ENCODE results near the gene MOSMO. TPM values are rescaled to one million over a fixed set of nuclear protein-coding genes. Genes with fewer than 3 reads are reported as not detected.

The MOSMO gene
- total and polyA plus RNA-seq, 2 of the 13 experiments (the other 11 are each of a cell fraction or from before 2014, with no cell fraction given): 26.7 to 32.6 TPM

GRCh38 chr16:22098405-22099255, 90.7 kb downstream of the MOSMO start (continued):
- TF ChIP-seq STAG1 (CRISPR knock-in tag; IDR thresholded peaks at IDR 0.05): peak; percentile 89
- TF ChIP-seq ZNF335 (CRISPR knock-in tag; IDR thresholded peaks at IDR 0.05): peak; percentile 45; the same call in 1 of the 2 replicates
- TF ChIP-seq KLF16 (CRISPR knock-in tag; IDR thresholded peaks at IDR 0.05): 0 out of 4 replicates have a peak, but pooled peaks of 1 of the 2 experiments have one; percentile 19
- TF ChIP-seq ZMYM3 (CRISPR knock-in tag; IDR thresholded peaks at IDR 0.05): peak; percentile 51; the same call in 1 of the 2 replicates
- 0 out of 2 replicates have a peak, but pooled peaks have one; percentile 30 for TF ChIP-seq ZNF670 (CRISPR knock-in tag; IDR thresholded peaks at IDR 0.05; ENCODE audit: borderline replicate concordance)
- TF ChIP-seq SOX5 (CRISPR knock-in tag; IDR thresholded peaks at IDR 0.05; ENCODE audit: borderline replicate concordance): no peak; the same call in none of the 2 replicates
- TF ChIP-seq SIX4 (CRISPR knock-in tag; IDR thresholded peaks at IDR 0.05): peak; percentile 21; the same call in 1 of the 2 replicates
- no peak for TF ChIP-seq ZGPAT (CRISPR knock-in tag; IDR thresholded peaks at IDR 0.05)
- no peak for TF ChIP-seq MYPOP (CRISPR knock-in tag; IDR thresholded peaks at IDR 0.05)
- TF ChIP-seq KLF11 (CRISPR knock-in tag; IDR thresholded peaks at IDR 0.05): 0 out of 2 replicates have a peak, but pooled peaks have one; percentile 31
- peak; percentile 41; the same call in 1 of the 2 replicates for TF ChIP-seq PPARG (CRISPR knock-in tag; conservative IDR thresholded peaks at IDR 0.05)
- TF ChIP-seq ZBTB20 (CRISPR knock-in tag; IDR thresholded peaks at IDR 0.05; ENCODE audit: borderline replicate concordance, low read depth): peak; percentile 53; the same call in 1 of the 2 replicates
- peak; percentile 87 for TF ChIP-seq ATF7 (IDR thresholded peaks at IDR 0.05)
- no peak for TF ChIP-seq ATF7 (CRISPR knock-in tag; IDR thresholded peaks at IDR 0.05)
- TF ChIP-seq HNRNPLL (IDR thresholded peaks at IDR 0.05; ENCODE audit: low read depth, low read length, poor library complexity, severe bottlenecking): no peak
- peak; percentile 23; the same call in 1 of the 2 replicates for TF ChIP-seq NCOA2 (CRISPR knock-in tag; IDR thresholded peaks at IDR 0.05)
- peak; percentile 99 for TF ChIP-seq ZNF362 (CRISPR knock-in tag; IDR thresholded peaks at IDR 0.05; ENCODE audit: borderline replicate concordance)
- 0 out of 2 replicates have a peak, but pooled peaks have one; percentile 18 for TF ChIP-seq MIER2 (CRISPR knock-in tag; IDR thresholded peaks at IDR 0.05)
- no peak for TF ChIP-seq KDM1A (CRISPR knock-in tag; IDR thresholded peaks at IDR 0.05)
- no peak for TF ChIP-seq SOX6 (IDR thresholded peaks at IDR 0.05)
- TF ChIP-seq SOX6 (CRISPR knock-in tag; IDR thresholded peaks at IDR 0.05): peak; percentile 33; the same call in 1 of the 2 replicates
- TF ChIP-seq SP2 (CRISPR knock-in tag; IDR thresholded peaks at IDR 0.05): no peak
- peak; percentile 64; the same call in 1 of the 2 replicates for TF ChIP-seq ESRRA (CRISPR knock-in tag; IDR thresholded peaks at IDR 0.05; ENCODE audit: low read depth)
- TF ChIP-seq GATAD2A (CRISPR knock-in tag; IDR thresholded peaks at IDR 0.05): peak; percentile 37
- 0 out of 2 replicates have a peak, but pooled peaks have one; percentile 32 for TF ChIP-seq RXRB (CRISPR knock-in tag; IDR thresholded peaks at IDR 0.05; ENCODE audit: borderline replicate concordance)
- no peak for TF ChIP-seq KDM4B (CRISPR knock-in tag; IDR thresholded peaks at IDR 0.05)
- TF ChIP-seq E2F5 (CRISPR knock-in tag; conservative IDR thresholded peaks at IDR 0.05): 0 out of 2 replicates have a peak, but pooled peaks have one; percentile 17

All from HepG2 (cell line).